KG1 (cell line): ENCODE measurements around the gene MYPN.
"Not testable (repeated sequence)": the region's sequence is repeated elsewhere in the genome, so short reads cannot be mapped to it uniquely, and the experiment has no call there.

Source experiments
- DNase-seq: peaks from one replicate; lab custom pipeline; 2025; lab: John Stamatoyannopoulos, UW

Gene MYPN

GRCh38 chr10:68231106-68231816, 122.0 kb downstream of the MYPN start:
- DNase-seq: no peak

GRCh38 chr10:68231817-68232251, 122.5 kb downstream of the MYPN start, which contains the start of gene ATOH7:
Gene ATOH7 (minus strand): TSS chr10:68232113. CDS start chr10:68231677, 436 bp downstream.
- DNase-seq: no peak

DNA sequence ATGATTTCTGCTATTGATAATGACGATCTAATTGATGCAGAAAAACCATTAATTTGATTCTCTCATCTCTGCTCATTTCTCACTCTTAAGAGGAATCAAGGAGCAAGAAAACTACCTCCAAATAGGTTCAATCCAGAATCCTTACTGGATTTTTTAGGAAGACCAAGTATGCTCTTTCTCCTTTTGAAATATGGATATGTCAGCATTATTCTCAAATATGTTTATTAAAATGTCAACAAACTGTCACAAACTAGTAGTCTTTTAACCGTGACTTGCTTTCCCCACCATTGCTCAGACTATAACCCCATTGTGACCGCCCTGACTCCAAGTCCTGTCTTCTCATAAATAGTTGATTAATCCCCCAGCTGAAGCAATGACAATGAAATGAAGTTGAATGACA, 123.8 kb downstream of the MYPN start:
- DNase-seq: no peak

DNA sequence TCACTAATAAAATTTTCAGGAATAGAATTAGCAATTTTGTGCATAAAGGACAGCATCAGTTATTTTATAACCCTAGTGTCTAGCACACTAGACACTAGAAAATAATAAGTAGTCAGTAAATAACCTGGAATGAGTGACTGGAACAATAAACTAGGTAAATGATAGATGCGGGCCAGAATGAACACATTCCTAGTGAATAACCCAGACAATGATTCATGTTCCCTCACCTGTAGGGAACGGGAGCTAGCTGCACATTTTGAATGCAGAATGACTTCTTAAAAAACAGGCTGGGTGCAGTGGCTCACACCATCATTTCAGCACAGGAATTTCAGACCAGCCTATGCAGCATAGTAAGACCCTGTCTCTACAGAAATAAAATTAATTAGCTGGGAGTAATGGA, 125.8 kb downstream of the MYPN start:
- DNase-seq: no peak

- DNase-seq: no peak
Observed at GRCh38 chr10:68235581-68235980, 126.3 kb downstream of the MYPN start.

DNA sequence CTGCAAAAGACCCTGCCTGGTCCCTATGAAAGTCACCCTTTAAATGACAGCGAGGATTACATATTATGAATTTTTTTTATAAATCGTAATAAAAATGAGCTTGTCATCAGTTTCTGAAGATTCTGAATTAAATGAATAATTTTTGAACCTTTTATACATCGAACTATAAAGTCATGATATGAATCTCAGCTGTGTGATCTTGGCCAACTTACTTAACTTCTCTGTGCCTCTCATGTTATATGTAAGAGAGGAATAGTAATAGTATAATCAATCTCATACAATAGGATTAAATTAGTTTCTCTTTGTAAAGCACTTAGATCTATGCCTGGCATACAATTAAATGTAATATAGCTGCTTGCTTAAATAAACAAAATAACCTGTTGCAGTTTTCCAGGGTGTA, 127.9 kb downstream of the MYPN start:
- DNase-seq: no peak

- no peak for DNase-seq
Observed at GRCh38 chr10:68238371-68238770, 129.1 kb downstream of the MYPN start.

GRCh38 chr10:68239069-68239468, 129.8 kb downstream of the MYPN start:
- DNase-seq: no peak

GRCh38 chr10:68239596-68240150, 130.4 kb downstream of the MYPN start:
- no peak for DNase-seq

GRCh38 chr10:68242051-68242450, 132.8 kb downstream of the MYPN start:
- no peak for DNase-seq

DNA sequence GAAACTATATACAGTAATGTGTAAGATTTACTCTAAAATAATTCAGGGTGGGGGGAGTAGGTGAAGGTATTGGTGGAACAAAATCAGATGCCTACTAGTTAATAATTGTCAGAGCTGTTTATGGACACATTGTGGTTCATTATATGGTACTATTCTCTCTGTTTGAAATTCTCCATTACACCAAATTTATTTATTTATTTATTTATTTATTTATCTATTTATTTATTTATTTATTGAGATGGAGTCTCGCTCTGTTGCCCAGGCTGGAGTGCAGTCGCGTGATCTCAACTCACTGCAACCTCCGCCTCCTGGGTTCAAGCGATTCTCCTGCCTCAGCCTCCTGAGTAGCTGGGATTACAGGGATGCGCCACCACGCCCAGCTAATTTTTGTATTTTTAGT, 137.1 kb downstream of the MYPN start:
- DNase-seq: not testable (repeated sequence)

DNA sequence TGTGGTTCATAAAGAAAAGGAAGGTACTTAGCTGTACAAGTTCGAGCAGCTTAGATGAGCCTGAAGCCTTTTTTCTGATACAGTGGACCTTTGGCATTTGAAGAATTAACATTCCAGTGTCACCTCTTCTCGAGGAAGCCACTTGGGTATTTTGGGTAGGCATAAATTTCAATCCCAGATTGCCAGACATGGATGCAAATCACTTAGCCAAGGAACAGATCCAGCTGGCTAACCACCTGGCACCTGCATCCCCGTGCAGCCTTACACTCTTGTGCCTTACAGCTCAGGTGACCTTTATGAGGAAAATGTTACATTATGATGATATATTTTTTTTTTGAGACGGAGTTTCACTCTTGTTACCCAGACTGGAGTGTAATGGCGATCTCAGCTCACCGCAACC, 138.6 kb downstream of the MYPN start:
- DNase-seq: no peak

GRCh38 chr10:68249297-68249696, 140.0 kb downstream of the MYPN start:
- no peak for DNase-seq

DNA sequence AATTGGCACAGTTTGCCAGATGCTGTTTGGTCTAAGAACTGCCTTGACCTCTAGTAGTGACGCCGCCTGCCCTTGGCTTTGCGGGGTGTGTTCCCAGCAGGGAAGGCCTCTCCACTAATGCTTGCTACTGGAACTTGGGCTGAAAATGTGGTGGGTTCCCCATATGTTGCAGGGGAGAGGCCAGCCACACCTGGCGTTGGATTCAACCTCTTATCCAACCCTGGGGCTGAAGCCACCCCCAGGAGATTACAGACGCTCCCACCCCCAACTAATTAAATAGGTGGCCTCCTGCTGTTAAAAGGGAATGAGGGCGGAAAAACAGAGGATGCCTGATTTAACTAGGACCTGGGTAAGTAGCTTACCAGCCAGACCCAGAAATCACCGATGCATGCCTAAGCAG, 141.9 kb downstream of the MYPN start:
- DNase-seq: no peak

- DNase-seq: no peak
Observed at GRCh38 chr10:68251625-68252495, 142.6 kb downstream of the MYPN start.

- DNase-seq: no peak
Observed at GRCh38 chr10:68253346-68253745, 144.1 kb downstream of the MYPN start.

- no peak for DNase-seq
Observed at GRCh38 chr10:68261132-68261856, 152.0 kb downstream of the MYPN start.
